ENCODE results near the gene DCTD.

DNA sequence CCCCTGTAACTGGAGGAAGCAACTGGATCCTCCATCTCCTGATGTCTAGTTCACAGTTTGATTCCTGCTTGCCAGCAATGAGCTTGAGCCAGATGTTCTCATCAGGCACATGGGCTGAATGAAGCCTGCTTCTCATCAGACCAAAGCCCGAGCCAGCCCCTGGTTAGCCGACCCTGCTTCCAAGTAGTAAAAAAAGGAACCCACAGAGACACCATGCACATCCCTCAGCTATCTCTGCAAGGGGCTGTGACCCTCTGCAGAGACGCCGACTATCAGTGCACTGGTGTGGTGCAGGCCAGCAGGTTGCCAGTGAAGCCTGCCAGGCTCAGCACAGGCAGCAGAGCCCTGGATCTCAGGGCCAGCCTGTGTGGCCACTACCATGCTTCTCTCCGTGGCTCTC is 2.8 kb downstream of the DCTD start:
- TF ChIP-seq, protein P1, sequence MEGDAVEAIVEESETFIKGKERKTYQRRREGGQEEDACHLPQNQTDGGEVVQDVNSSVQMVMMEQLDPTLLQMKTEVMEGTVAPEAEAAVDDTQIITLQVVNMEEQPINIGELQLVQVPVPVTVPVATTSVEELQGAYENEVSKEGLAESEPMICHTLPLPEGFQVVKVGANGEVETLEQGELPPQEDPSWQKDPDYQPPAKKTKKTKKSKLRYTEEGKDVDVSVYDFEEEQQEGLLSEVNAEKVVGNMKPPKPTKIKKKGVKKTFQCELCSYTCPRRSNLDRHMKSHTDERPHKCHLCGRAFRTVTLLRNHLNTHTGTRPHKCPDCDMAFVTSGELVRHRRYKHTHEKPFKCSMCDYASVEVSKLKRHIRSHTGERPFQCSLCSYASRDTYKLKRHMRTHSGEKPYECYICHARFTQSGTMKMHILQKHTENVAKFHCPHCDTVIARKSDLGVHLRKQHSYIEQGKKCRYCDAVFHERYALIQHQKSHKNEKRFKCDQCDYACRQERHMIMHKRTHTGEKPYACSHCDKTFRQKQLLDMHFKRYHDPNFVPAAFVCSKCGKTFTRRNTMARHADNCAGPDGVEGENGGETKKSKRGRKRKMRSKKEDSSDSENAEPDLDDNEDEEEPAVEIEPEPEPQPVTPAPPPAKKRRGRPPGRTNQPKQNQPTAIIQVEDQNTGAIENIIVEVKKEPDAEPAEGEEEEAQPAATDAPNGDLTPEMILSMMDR (IDR thresholded peaks at IDR 0.05; ENCODE audit: low read length): no peak
- TF ChIP-seq EZH2phosphoT487 (IDR thresholded peaks at IDR 0.05; ENCODE audit: low read length) (no peak), EZH2 (optimal IDR thresholded peaks at IDR 0.05; ENCODE audit: low read depth, low read length) (no peak)

Data from MM.1S (cell line).